ENCODE measurements around the gene EIF5AL1.
"Not testable (repeated sequence)": the region's sequence is repeated elsewhere in the genome, so short reads cannot be mapped to it uniquely, and the experiment has no call there.

Gene EIF5AL1

GRCh38 chr10:79509306-79509933 lies 2.9 kb upstream of the EIF5AL1 start:
- not testable (repeated sequence) for DNase-seq (ENCODE audit: low spot score)

GRCh38 chr10:79509934-79510508 lies 2.3 kb upstream of the EIF5AL1 start:
- DNase-seq (ENCODE audit: low spot score): not testable (repeated sequence)

- DNase-seq (ENCODE audit: low spot score): not testable (repeated sequence)
Measured at GRCh38 chr10:79516532-79517205, 4.3 kb downstream of the EIF5AL1 start.

GRCh38 chr10:79517567-79517966 lies 5.2 kb downstream of the EIF5AL1 start:
- DNase-seq (ENCODE audit: low spot score): not testable (repeated sequence)

GRCh38 chr10:79521751-79522150 lies 9.4 kb downstream of the EIF5AL1 start:
- DNase-seq (ENCODE audit: low spot score): not testable (repeated sequence)

GRCh38 chr10:79522464-79522863 lies 10.1 kb downstream of the EIF5AL1 start:
- not testable (repeated sequence) for DNase-seq (ENCODE audit: low spot score)

GRCh38 chr10:79523157-79523853 lies 11.0 kb downstream of the EIF5AL1 start:
- not testable (repeated sequence) for DNase-seq (ENCODE audit: low spot score)

- DNase-seq (ENCODE audit: low spot score): not testable (repeated sequence)
Measured at GRCh38 chr10:79525049-79525710, 12.8 kb downstream of the EIF5AL1 start.

- DNase-seq (ENCODE audit: low spot score): not testable (repeated sequence)
Measured at GRCh38 chr10:79528261-79528660, 15.9 kb downstream of the EIF5AL1 start.

GRCh38 chr10:79533142-79533902 lies 21.0 kb downstream of the EIF5AL1 start:
- not testable (repeated sequence) for DNase-seq (ENCODE audit: low spot score)

GRCh38 chr10:79533903-79534175 lies 21.5 kb downstream of the EIF5AL1 start:
- not testable (repeated sequence) for DNase-seq (ENCODE audit: low spot score)

- DNase-seq (ENCODE audit: low spot score): not testable (repeated sequence)
Measured at GRCh38 chr10:79538311-79538710, 26.0 kb downstream of the EIF5AL1 start.

GRCh38 chr10:79540930-79541329 lies 28.6 kb downstream of the EIF5AL1 start:
- DNase-seq (ENCODE audit: low spot score): not testable (repeated sequence)

GRCh38 chr10:79542626-79543025 lies 30.3 kb downstream of the EIF5AL1 start:
- no peak for DNase-seq (ENCODE audit: low spot score)

GRCh38 chr10:79544408-79544807 lies 32.1 kb downstream of the EIF5AL1 start:
- not testable (repeated sequence) for DNase-seq (ENCODE audit: low spot score)

GRCh38 chr10:79544926-79545659 lies 32.8 kb downstream of the EIF5AL1 start:
- not testable (repeated sequence) for DNase-seq (ENCODE audit: low spot score)

- not testable (repeated sequence) for DNase-seq (ENCODE audit: low spot score)
Measured at GRCh38 chr10:79547128-79547527, 34.8 kb downstream of the EIF5AL1 start.

GRCh38 chr10:79547973-79548372 lies 35.6 kb downstream of the EIF5AL1 start:
- no peak for DNase-seq (ENCODE audit: low spot score)

GRCh38 chr10:79552143-79552542 lies 39.8 kb downstream of the EIF5AL1 start:
- DNase-seq (ENCODE audit: low spot score): no peak

- DNase-seq (ENCODE audit: low spot score): no peak
Measured at GRCh38 chr10:79555354-79556309, 43.3 kb downstream of the EIF5AL1 start.

All from hepatic stellate cell (primary cell).